ENCODE data around the gene ANKRD2.

Gene ANKRD2

DNA sequence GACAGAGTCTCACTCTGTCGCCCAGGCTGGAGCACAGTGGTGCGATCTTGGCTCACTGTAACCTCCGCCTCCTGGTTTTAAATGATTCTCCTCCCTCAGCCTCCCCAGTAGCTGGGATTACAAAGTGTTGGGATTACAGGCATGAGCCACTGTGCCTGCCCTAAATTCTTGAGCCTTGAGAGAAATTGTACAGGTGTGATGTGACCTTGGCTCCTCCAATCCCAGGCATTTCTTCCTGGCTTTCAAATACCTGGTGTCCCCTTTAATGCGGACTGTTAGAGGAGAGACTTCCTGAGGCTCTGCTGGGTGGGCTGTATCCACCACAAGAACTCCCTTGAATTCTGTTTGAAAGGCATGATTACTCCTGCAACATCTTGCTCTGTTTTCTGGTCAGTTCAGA, 45.7 kb downstream of the ANKRD2 start:
- peaks cover 0 to 10% of the 10 kb centered on the region in 2 experiments; a peak in 2 of 3 replicates for H3K36me3 ChIP-seq (ENCODE audit: control insufficient read depth in 2 of 2, insufficient read depth in 1 of 2, low read length in 2 of 2)
- no peak overlapping the region for H3K4me3 ChIP-seq (ENCODE audit: low read depth, low read length)
- no peak for TF ChIP-seq KLF16 (tag by site-specific recombination; IDR thresholded peaks at IDR 0.05)
- ChIA-PET CTCF (interaction anchor here (0.6 to 8.1 kb wide), 2 partner anchors 45 to 206 kb away, joined by 5 to 78 read pairs; partner anchors contain the start of gene ANKRD2), POLR2A (interaction anchor here (0.9 kb wide), 1 partner anchor 23 kb away, joined by 4 read pairs; no protein-coding TSS in a partner anchor)
- no peaks in the 10 kb centered on the region for H3K9me3 ChIP-seq (ENCODE audit: control insufficient read depth, insufficient read depth, low read depth, low read length)
- no peaks in the 10 kb centered on the region for H3K4me1 ChIP-seq (ENCODE audit: control insufficient read depth, insufficient read depth, low read length)
- H3K27ac ChIP-seq (ENCODE audit: extremely low read depth, low read depth, low read length) = no peak overlapping the region

DNA sequence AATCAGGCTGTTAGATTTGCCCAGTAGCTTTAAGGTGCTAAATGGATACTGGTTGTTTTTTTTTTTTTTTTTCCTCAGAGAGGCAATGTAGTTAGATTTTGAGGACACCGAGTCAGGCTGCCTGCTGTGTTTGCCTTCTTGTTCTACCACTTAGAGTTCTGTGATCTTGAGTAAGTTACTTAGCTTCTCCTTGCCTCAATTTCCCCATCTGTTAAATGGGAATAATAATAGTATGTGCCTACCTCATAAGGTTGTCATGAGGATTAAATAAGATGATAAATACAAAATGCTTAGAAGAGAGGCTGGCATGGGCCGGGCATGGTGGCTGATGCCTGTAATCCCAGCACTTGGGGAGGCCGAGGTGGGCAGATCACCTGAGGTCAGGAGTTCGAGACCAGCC, 46.2 kb downstream of the ANKRD2 start:
- CTCF ChIA-PET = interaction anchor here (8.1 kb wide), 1 partner anchor 46 kb away, joined by 78 read pairs; the partner anchor contains the start of gene ANKRD2
- no peak for TF ChIP-seq ZNF560 (tag by site-specific recombination; IDR thresholded peaks at IDR 0.05; ENCODE audit: borderline replicate concordance)
- no peak for TF ChIP-seq ZXDB (tag by site-specific recombination; IDR thresholded peaks at IDR 0.05)
- TF ChIP-seq ZNF555 (tag by site-specific recombination; conservative IDR thresholded peaks at IDR 0.05) = no peak
- no peak for TF ChIP-seq ZNF776 (tag by site-specific recombination; IDR thresholded peaks at IDR 0.05; ENCODE audit: borderline replicate concordance)
- TF ChIP-seq HOXA7 (CRISPR knock-in tag; IDR thresholded peaks at IDR 0.05; ENCODE audit: borderline replicate concordance) = no peak
- no peak for TF ChIP-seq ZFP69B (tag by site-specific recombination; IDR thresholded peaks at IDR 0.05)
- no peak for TF ChIP-seq OSR2 (tag by site-specific recombination; IDR thresholded peaks at IDR 0.05)
- TF ChIP-seq, protein P1, sequence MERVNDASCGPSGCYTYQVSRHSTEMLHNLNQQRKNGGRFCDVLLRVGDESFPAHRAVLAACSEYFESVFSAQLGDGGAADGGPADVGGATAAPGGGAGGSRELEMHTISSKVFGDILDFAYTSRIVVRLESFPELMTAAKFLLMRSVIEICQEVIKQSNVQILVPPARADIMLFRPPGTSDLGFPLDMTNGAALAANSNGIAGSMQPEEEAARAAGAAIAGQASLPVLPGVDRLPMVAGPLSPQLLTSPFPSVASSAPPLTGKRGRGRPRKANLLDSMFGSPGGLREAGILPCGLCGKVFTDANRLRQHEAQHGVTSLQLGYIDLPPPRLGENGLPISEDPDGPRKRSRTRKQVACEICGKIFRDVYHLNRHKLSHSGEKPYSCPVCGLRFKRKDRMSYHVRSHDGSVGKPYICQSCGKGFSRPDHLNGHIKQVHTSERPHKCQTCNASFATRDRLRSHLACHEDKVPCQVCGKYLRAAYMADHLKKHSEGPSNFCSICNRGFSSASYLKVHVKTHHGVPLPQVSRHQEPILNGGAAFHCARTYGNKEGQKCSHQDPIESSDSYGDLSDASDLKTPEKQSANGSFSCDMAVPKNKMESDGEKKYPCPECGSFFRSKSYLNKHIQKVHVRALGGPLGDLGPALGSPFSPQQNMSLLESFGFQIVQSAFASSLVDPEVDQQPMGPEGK (tag by site-specific recombination; IDR thresholded peaks at IDR 0.05) = no peak
- no peak for TF ChIP-seq ZNF777 (tag by site-specific recombination; IDR thresholded peaks at IDR 0.05; ENCODE audit: borderline replicate concordance)
- TF ChIP-seq ZNF248 (tag by site-specific recombination; IDR thresholded peaks at IDR 0.05) = no peak
- no peak for TF ChIP-seq ZNF585B (tag by site-specific recombination; IDR thresholded peaks at IDR 0.05)
- no peak for TF ChIP-seq GLIS2 (tag by site-specific recombination; IDR thresholded peaks at IDR 0.05)
- TF ChIP-seq ZNF544 (tag by site-specific recombination; IDR thresholded peaks at IDR 0.05) = no peak
- TF ChIP-seq, protein P2, sequence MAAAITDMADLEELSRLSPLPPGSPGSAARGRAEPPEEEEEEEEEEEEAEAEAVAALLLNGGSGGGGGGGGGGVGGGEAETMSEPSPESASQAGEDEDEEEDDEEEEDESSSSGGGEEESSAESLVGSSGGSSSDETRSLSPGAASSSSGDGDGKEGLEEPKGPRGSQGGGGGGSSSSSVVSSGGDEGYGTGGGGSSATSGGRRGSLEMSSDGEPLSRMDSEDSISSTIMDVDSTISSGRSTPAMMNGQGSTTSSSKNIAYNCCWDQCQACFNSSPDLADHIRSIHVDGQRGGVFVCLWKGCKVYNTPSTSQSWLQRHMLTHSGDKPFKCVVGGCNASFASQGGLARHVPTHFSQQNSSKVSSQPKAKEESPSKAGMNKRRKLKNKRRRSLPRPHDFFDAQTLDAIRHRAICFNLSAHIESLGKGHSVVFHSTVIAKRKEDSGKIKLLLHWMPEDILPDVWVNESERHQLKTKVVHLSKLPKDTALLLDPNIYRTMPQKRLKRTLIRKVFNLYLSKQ (tag by site-specific recombination; IDR thresholded peaks at IDR 0.05; ENCODE audit: borderline replicate concordance) = no peak
- TF ChIP-seq ZNF677 (tag by site-specific recombination; IDR thresholded peaks at IDR 0.05) = no peak
- TF ChIP-seq ZNF146 (tag by site-specific recombination; IDR thresholded peaks at IDR 0.05) = no peak
- POLR2A ChIA-PET = interaction anchor here (0.9 kb wide), 1 partner anchor 23 kb away, joined by 4 read pairs; no protein-coding TSS in a partner anchor
- Histone ChIP-seq H3K27ac (ENCODE audit: extremely low read depth, low read depth, low read length) (no peak overlapping the region), H3K4me1 (ENCODE audit: control insufficient read depth, insufficient read depth, low read length) (no peaks in the 10 kb centered on the region), H3K9me3 (ENCODE audit: control insufficient read depth, insufficient read depth, low read depth, low read length) (no peaks in the 10 kb centered on the region), H3K36me3 (ENCODE audit: control insufficient read depth in 2 of 2, insufficient read depth in 1 of 2, low read length in 2 of 2) (peaks cover 0 to 10% of the 10 kb centered on the region in 2 experiments; a peak in 2 of 3 replicates), H3K4me3 (ENCODE audit: low read depth, low read length) (no peak overlapping the region)

DNA sequence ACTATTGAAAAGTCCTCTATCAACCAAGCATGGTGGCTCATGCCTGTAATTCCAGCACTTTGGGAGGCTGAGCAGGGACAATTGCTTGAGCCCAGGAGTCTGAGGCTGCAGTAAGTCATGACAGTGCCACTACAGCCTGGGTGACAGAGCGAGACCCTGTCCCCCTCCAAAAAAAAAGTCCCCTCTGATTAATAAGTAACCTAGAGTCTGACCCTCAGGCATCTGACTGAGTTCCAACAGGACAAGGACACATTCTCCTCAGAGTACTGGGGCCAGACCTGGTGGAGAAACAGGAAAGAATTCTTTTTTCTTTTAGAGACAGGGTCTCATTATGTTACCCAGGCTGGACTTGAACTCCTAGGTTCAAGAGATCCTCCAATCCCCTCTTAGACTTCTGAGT, 50.7 kb downstream of the ANKRD2 start:
- H3K9me3 ChIP-seq (ENCODE audit: control insufficient read depth, insufficient read depth, low read depth, low read length) = no peaks in the 10 kb centered on the region
- no peak overlapping the region for H3K27ac ChIP-seq (ENCODE audit: extremely low read depth, low read depth, low read length)
- H3K36me3 ChIP-seq (ENCODE audit: control insufficient read depth in 2 of 2, insufficient read depth in 1 of 2, low read length in 2 of 2) = peaks cover 0 to 3% of the 10 kb centered on the region in 2 experiments; a peak in 2 of 3 replicates
- ChIA-PET POLR2A (no interaction called here), CTCF (interaction anchor here (0.9 to 1.1 kb wide), 4 partner anchors 10 to 86 kb away, joined by 3 to 4 read pairs (median 3); no protein-coding TSS in a partner anchor)
- no peak overlapping the region for H3K4me3 ChIP-seq (ENCODE audit: low read depth, low read length)
- H3K4me1 ChIP-seq (ENCODE audit: control insufficient read depth, insufficient read depth, low read length) = no peaks in the 10 kb centered on the region
- TF ChIP-seq ZNF140 (tag by site-specific recombination; IDR thresholded peaks at IDR 0.05) (no peak), ZSCAN30 (tag by site-specific recombination; IDR thresholded peaks at IDR 0.05) (no peak), ZNF324 (tag by site-specific recombination; IDR thresholded peaks at IDR 0.05) (no peak), PRDM1 (tag by site-specific recombination; IDR thresholded peaks at IDR 0.05) (no peak), MYNN (tag by site-specific recombination; IDR thresholded peaks at IDR 0.05; ENCODE audit: borderline replicate concordance) (no peak), ZNF660 (tag by site-specific recombination; IDR thresholded peaks at IDR 0.05) (no peak), ZNF394 (tag by site-specific recombination; IDR thresholded peaks at IDR 0.05; ENCODE audit: borderline replicate concordance) (no peak), WT1 (tag by site-specific recombination; IDR thresholded peaks at IDR 0.05) (no peak), OVOL3 (tag by site-specific recombination; IDR thresholded peaks at IDR 0.05) (no peak)
- TF ChIP-seq, protein P3, sequence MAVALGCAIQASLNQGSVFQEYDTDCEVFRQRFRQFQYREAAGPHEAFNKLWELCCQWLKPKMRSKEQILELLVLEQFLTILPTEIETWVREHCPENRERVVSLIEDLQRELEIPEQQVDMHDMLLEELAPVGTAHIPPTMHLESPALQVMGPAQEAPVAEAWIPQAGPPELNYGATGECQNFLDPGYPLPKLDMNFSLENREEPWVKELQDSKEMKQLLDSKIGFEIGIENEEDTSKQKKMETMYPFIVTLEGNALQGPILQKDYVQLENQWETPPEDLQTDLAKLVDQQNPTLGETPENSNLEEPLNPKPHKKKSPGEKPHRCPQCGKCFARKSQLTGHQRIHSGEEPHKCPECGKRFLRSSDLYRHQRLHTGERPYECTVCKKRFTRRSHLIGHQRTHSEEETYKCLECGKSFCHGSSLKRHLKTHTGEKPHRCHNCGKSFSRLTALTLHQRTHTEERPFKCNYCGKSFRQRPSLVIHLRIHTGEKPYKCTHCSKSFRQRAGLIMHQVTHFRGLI (tag by site-specific recombination; IDR thresholded peaks at IDR 0.05) = no peak
